ENCODE measurements around the gene MEGF6.

- TF ChIP-seq CTCF (IDR thresholded peaks at IDR 0.05) (no peak), EZH2 (IDR thresholded peaks at IDR 0.05; ENCODE audit: borderline replicate concordance, insufficient read depth, low read depth, low read length, poor library complexity, severe bottlenecking) (no peak)
Measured at GRCh38 chr1:3509721-3510120, 101.6 kb downstream of the MEGF6 start.
